Smooth muscle cell (in vitro differentiated cells): ENCODE results near the gene DCDC2C. TPM values are rescaled to one million over a fixed set of nuclear protein-coding genes. Genes with fewer than 3 reads are reported as not detected.

ENCODE experiments used
- DNase-seq: peaks from one replicate; lab custom pipeline; 2025; ENCODE audit not compliant: unreplicated experiment; lab: John Stamatoyannopoulos, UW
- H2AFZ ChIP-seq: fragments of 200-600 bp; sonication (generic); 2 replicates; pipeline ENCODE4 v1.6.0; 2016; ENCODE audit warnings: antibody characterized with exemption, low read depth, mild to moderate bottlenecking
- H3F3A ChIP-seq: fragments of 200-600 bp; sonication (generic); 2 replicates; pipeline ENCODE4 v1.6.0; 2017; ENCODE audit warnings: antibody characterized with exemption, low read depth
- H3K27ac ChIP-seq: fragments of 200-600 bp; sonication (generic); 2 replicates; pipeline ENCODE4 v1.5.1; 2016; ENCODE audit warnings: low read depth, mild to moderate bottlenecking
- H3K27me3 ChIP-seq: fragments of 200-600 bp; sonication (generic); 2 replicates; pipeline ENCODE4 v1.6.1; 2016; ENCODE audit warnings: low read depth, mild to moderate bottlenecking
- H3K36me3 ChIP-seq: fragments of 200-600 bp; sonication (generic); 2 replicates; pipeline ENCODE4 v1.5.1; 2016; ENCODE audit warnings: low read depth
- H3K4me1 ChIP-seq: fragments of 200-600 bp; sonication (generic); 2 replicates; pipeline ENCODE4 v1.5.1; 2016; ENCODE audit warnings: low read depth
- H3K4me2 ChIP-seq: fragments of 200-600 bp; sonication (generic); 2 replicates; pipeline ENCODE4 v1.6.0; 2016; ENCODE audit warnings: mild to moderate bottlenecking
- H3K4me3 ChIP-seq: fragments of 200-600 bp; sonication (generic); 2 replicates; pipeline ENCODE4 v1.5.1; 2016; ENCODE audit warnings: mild to moderate bottlenecking
- H3K79me2 ChIP-seq: fragments of 200-600 bp; sonication (generic); 2 replicates; pipeline ENCODE4 v1.6.0; 2016; ENCODE audit warnings: low read depth, mild to moderate bottlenecking
- H3K9ac ChIP-seq: fragments of 200-600 bp; sonication (generic); 2 replicates; pipeline ENCODE4 v1.6.0; 2016; ENCODE audit warnings: low read depth
- H3K9me3 ChIP-seq: fragments of 200-600 bp; sonication (generic); replicated peaks from 2 replicates; pipeline ENCODE4 v1.5.1; 2016; ENCODE audit warnings: low read depth
- H4K20me1 ChIP-seq: fragments of 200-600 bp; sonication (generic); 2 replicates; pipeline ENCODE4 v1.6.0; 2016; ENCODE audit warnings: low read depth
- CTCF ChIP-seq: fragments of 200-600 bp; sonication (generic); IDR thresholded peaks from 2 replicates; pipeline ENCODE4 v1.5.1; 2017; ENCODE audit warnings: borderline replicate concordance, mild to moderate bottlenecking, antibody characterized with exemption; ENCODE audit not compliant: insufficient read depth, poor library complexity, severe bottlenecking
- whole genome bisulfite sequencing: methylation state at CpG from one replicate; pipeline ENCODE4 v1.1.7; 2016; ENCODE audit warnings: low lambda C conversion rate; 5-methylcytosine and 5-hydroxymethylcytosine counted together
- polyA plus RNA-seq: library from polyadenylated mRNA; unstranded; fragments of >200 nt; fragmentation: Nextera tagmentation; extraction: Ambion mirVana; gene quantifications from 2 replicates; pipeline ENCODE4 v1.2.1, GENCODE V29; 2016
- total RNA-seq: library from RNA; depleted of rRNA; stranded (reverse); fragments of >200 nt; gene quantifications from 2 replicates; pipeline ENCODE4 v1.2.3, GENCODE V29; 2014

Gene DCDC2C
- total and polyA plus RNA-seq, 2 experiments from 2014 or later = not detected

GRCh38 chr2:3770724-3771415, 67.5 kb downstream of the DCDC2C start:
- no peak for TF ChIP-seq CTCF
- Histone ChIP-seq H4K20me1 (no peaks in the 10 kb centered on the region), H3K27me3 (no peaks in the 10 kb centered on the region), H3K4me1 (no peaks in the 10 kb centered on the region), H3K79me2 (no peaks in the 10 kb centered on the region), H2AFZ (no peak overlapping the region), H3K27ac (no peak overlapping the region), H3K4me3 (no peak overlapping the region), H3K9me3 (no peaks in the 10 kb centered on the region), H3K4me2 (no peak overlapping the region), H3K36me3 (no peaks in the 10 kb centered on the region), H3F3A (no peaks in the 10 kb centered on the region), H3K9ac (no peak overlapping the region)
- DNase-seq = no peak
- WGBS = 83% methylated on average over 19 of the region's 19 CpGs

GRCh38 chr2:3771576-3771975, 68.2 kb downstream of the DCDC2C start:
- DNase-seq = no peak

GRCh38 chr2:3774336-3774735, 71.0 kb downstream of the DCDC2C start:
- no peak overlapping the region for H3K9ac ChIP-seq
- peaks cover 5% of the 10 kb centered on the region for H3K27me3 ChIP-seq
- no peak overlapping the region for H3K4me2 ChIP-seq
- no peak for TF ChIP-seq CTCF
- no peaks in the 10 kb centered on the region for H4K20me1 ChIP-seq
- no peaks in the 10 kb centered on the region for H3K9me3 ChIP-seq
- no peak overlapping the region for H2AFZ ChIP-seq
- 82% methylated on average over 12 of the region's 12 CpGs for WGBS
- no peaks in the 10 kb centered on the region for H3K79me2 ChIP-seq
- no peaks in the 10 kb centered on the region for H3K4me1 ChIP-seq
- DNase-seq = no peak
- no peaks in the 10 kb centered on the region for H3K36me3 ChIP-seq
- no peaks in the 10 kb centered on the region for H3F3A ChIP-seq
- H3K4me3 ChIP-seq = no peak overlapping the region
- H3K27ac ChIP-seq = no peak overlapping the region

More at GRCh38 chr2:3771576-3771975, 68.2 kb downstream of the DCDC2C start:
- no peaks in the 10 kb centered on the region for H3K27me3 ChIP-seq
- H3K79me2 ChIP-seq = no peaks in the 10 kb centered on the region
- 79% methylated on average over 13 of the region's 13 CpGs for WGBS
- no peaks in the 10 kb centered on the region for H3K36me3 ChIP-seq
- TF ChIP-seq CTCF = no peak
- no peak overlapping the region for H2AFZ ChIP-seq
- no peak overlapping the region for H3K4me3 ChIP-seq
- H3K27ac ChIP-seq = no peak overlapping the region
- no peaks in the 10 kb centered on the region for H4K20me1 ChIP-seq
- H3K9ac ChIP-seq = no peak overlapping the region
- H3K4me1 ChIP-seq = no peaks in the 10 kb centered on the region
- H3F3A ChIP-seq = no peaks in the 10 kb centered on the region
- no peaks in the 10 kb centered on the region for H3K9me3 ChIP-seq
- H3K4me2 ChIP-seq = no peak overlapping the region

GRCh38 chr2:3776311-3776710, 72.9 kb downstream of the DCDC2C start:
- no peaks in the 10 kb centered on the region for H4K20me1 ChIP-seq
- no peaks in the 10 kb centered on the region for H3K4me1 ChIP-seq
- H3K27me3 ChIP-seq = peaks cover 5% of the 10 kb centered on the region
- H3K79me2 ChIP-seq = no peaks in the 10 kb centered on the region
- no peak overlapping the region for H3K4me2 ChIP-seq
- no peak overlapping the region for H3K27ac ChIP-seq
- no peak for DNase-seq
- H3K36me3 ChIP-seq = no peaks in the 10 kb centered on the region
- no peak overlapping the region for H2AFZ ChIP-seq
- no peaks in the 10 kb centered on the region for H3F3A ChIP-seq
- H3K4me3 ChIP-seq = no peak overlapping the region
- WGBS = 87% methylated on average over 10 of the region's 10 CpGs
- H3K9me3 ChIP-seq = no peaks in the 10 kb centered on the region
- TF ChIP-seq CTCF = no peak
- H3K9ac ChIP-seq = no peak overlapping the region
